GM18505 (cell line): ENCODE measurements around the gene ARAP2.

ENCODE experiments used
- ATAC-seq: cut with Tn5 transposase; IDR thresholded peaks from one replicate; pipeline ENCODE4 v1.9.1; 2021; ENCODE audit not compliant: unreplicated experiment
- POLR2A ChIP-seq: IDR thresholded peaks from 4 replicates; pipeline ENCODE4 v1.6.1; 2011; ENCODE audit warnings: borderline replicate concordance; ENCODE audit not compliant: insufficient read depth, insufficient read length; ENCODE audit errors: extremely low read depth

ARAP2 gene, protein sequence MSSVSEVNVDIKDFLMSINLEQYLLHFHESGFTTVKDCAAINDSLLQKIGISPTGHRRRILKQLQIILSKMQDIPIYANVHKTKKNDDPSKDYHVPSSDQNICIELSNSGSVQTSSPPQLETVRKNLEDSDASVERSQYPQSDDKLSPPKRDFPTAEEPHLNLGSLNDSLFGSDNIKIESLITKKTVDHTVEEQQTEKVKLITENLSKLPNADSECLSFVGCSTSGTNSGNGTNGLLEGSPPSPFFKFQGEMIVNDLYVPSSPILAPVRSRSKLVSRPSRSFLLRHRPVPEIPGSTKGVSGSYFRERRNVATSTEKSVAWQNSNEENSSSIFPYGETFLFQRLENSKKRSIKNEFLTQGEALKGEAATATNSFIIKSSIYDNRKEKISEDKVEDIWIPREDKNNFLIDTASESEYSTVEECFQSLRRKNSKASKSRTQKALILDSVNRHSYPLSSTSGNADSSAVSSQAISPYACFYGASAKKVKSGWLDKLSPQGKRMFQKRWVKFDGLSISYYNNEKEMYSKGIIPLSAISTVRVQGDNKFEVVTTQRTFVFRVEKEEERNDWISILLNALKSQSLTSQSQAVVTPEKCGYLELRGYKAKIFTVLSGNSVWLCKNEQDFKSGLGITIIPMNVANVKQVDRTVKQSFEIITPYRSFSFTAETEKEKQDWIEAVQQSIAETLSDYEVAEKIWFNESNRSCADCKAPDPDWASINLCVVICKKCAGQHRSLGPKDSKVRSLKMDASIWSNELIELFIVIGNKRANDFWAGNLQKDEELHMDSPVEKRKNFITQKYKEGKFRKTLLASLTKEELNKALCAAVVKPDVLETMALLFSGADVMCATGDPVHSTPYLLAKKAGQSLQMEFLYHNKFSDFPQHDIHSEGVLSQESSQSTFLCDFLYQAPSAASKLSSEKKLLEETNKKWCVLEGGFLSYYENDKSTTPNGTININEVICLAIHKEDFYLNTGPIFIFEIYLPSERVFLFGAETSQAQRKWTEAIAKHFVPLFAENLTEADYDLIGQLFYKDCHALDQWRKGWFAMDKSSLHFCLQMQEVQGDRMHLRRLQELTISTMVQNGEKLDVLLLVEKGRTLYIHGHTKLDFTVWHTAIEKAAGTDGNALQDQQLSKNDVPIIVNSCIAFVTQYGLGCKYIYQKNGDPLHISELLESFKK (N-terminal part only)

DNA sequence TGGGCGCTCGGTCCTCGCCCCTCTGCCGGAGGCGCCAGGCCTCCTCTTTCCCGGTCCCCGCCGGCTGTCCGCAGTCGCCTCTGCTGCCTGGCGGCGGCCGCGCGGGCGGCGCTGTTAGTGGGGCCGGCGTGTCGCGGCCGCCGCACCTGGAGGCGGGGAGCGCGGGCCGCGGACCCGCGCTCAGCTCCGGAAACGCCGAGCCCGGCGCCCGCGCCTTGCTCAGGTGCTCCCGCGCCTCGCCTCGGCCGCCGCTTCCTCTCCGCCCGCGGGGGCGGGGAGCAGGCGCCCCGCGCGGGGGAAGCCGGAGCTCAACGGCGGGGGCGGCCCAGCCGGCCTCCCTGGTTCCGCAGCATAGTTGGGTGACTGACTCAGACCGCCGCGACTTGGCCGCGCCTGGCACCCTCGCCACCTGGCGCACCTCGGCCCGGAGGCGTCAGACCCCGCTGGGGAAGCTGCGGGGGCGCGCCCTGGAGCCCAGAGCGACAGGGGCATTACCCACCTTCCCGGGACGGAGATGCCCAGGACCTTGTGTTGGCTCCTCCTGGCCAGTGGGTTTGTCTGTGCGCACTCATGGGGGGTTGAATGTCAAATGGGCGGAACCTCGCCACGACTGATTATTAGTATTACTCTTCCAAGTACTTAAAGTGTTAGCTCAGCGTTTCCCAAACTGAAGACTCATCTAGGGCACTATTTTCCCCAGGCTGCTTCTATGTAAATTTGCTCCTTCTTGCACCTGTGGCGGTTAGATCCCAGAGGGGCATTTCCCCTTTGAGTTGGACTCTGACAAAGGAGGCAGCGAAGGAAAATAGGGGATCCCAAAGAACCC lies at the start of gene ARAP2:
ARAP2 (minus strand) TSS at position 258 of the 826 bp plus-strand sequence. CDS start 15,028 bp downstream, outside the sequence.
- TF ChIP-seq POLR2A = peak; percentile 48
- ATAC-seq = peak; percentile 73

DNA sequence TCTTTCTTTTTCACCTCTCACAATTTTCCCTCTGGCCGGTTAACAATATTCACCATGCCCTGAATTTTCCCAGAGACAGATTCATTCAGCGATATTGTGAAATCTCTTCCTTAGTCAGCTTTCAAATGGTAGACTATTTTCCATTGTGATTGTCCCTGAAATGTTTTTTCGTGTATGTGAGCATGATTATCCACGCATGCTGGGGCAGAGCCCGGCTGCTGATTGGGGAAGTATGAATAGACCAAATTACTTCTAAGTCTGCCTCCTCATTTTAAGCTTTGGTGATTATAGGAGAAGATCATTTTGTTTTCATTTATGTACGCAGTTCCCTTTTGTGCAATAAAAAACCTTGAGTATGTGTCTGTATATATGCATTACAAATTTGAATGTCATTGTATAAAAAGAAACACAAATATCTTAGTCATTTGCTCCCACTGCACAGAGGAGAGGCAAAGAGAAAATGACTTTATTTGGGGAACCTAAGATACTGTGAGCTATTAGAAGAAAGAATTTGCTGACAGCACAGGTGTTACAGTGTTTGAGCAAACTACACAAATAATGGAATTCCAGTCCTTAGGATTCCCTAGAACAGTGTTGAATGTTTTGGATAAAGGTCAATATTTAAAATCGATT lies 48.4 kb upstream of the ARAP2 start:
- no peak for TF ChIP-seq POLR2A
- no peak for ATAC-seq

DNA sequence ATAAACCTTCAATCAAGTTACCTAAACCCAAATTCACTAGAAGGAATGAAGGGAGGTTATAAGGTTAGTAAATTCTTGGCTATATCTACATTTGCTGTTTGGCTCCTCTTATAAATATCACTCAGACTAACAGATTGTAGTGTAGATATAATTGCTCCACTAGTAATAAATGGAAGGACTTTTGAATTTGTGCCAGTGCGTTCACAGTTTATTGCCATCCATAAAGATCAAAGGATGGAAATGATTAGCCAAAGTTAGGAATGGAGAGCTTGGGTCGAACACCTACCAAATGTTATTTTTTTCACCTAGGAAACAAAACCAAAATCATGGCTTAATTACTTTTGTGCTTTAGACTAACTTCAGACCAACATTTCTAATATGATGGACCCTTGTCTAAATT lies 46.3 kb upstream of the ARAP2 start:
- TF ChIP-seq POLR2A = no peak
- ATAC-seq = no peak

DNA sequence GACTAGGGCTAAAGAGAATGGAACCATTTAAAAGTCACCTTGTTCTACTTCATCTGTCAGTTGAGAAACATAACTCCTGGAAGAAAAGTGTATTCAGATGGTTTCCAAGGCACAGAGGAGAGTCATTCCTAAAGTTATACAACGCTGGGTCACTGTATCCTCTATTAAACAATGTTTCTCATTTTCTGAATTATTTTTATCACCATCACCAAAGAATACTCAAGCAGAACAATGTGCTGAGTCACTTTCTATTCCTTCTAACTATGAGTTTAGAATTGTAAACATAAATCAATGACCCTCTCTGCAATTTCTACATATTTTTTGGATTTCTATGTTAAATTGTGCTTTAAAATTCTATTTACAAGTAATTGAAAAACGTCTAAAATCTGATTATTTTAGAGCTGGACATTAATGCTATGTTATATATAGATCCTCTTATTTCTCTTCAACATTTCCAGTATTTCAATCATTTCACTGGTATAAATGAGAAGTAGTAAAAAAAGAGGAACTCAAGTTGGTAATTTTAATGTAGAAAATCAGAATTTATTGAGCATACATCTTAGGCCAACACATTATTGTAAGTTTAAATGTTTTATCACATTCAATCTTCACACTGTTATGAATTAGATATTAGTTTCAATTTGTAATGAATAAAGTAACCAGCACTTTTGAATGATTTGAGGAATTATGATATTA lies 44.6 kb upstream of the ARAP2 start:
- TF ChIP-seq POLR2A = no peak
- ATAC-seq = no peak

DNA sequence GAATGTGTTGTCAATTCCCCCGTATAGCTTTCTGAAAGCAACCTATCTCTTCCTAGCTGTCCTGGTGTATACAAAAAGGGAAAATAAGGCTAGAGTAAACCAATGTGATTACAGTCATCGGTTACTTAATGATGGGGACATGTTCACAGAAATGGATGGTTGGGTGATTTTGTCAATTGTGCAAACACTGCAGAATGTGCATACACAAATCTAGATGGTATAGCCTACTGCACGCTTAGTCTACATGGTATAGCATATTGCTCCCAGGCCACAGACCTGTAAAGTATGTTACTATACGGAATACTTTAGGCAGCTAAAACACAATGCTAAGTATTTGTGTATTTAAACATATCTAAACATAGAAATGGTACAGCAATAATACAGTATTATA lies 42.2 kb upstream of the ARAP2 start:
- no peak for ATAC-seq
- no peak for TF ChIP-seq POLR2A

DNA sequence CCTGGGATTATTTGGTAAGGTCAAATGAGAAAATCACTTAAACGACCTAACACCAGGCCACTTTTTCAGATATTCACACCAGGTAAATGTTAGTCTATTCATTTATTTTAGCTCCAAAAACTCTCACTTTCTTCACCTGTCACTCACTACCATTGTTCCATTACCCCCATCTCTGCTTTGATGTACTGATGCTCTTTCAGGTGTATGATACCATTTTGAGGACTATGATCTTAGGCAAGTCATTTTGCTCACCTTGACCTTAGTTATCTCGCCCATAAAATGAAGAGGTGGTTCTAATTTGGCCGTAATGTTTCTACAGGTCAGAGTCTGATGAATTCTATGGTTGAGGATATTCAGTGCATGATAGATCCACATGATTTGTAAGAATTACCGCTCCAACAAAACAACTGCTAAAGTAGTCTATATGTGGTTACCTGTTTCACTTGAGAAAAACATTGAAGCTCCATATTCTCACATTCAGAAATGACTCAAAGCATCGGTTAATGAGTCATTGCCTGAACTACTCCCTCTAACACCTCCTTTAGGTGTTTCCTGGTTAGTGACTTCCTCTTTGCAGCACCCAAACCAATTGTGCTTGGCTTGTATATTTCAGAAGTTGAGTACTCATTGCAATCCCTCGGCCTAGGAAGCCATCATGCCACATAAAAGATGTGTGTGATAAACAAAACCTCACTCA lies 41.6 kb upstream of the ARAP2 start:
- no peak for TF ChIP-seq POLR2A
- ATAC-seq = peak; percentile 98

DNA sequence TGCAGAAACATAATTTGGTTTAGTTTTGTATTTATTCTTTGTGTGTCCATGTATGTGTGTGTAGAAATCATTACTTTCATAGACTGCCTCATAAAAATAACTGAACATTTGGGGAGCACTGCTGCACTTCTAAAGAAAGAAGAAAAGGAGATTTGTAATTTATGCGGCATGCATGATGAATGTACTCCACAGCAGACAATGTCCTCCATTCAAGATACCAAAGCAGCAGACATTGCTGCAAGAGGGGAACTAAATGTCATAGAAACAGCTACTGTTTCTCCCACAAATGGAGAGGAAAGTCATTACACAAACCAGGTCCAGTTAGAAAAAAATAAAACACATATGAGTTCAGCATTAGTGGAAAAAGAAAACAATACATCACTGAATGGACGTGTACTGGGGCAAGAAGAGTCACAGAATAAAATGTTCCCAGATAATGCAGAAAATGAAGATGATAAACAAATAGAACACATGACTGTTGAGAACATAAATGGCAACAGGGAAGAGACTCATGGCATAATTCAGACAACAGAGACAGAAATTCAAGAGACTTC lies 39.7 kb upstream of the ARAP2 start:
- no peak for ATAC-seq
- no peak for TF ChIP-seq POLR2A

DNA sequence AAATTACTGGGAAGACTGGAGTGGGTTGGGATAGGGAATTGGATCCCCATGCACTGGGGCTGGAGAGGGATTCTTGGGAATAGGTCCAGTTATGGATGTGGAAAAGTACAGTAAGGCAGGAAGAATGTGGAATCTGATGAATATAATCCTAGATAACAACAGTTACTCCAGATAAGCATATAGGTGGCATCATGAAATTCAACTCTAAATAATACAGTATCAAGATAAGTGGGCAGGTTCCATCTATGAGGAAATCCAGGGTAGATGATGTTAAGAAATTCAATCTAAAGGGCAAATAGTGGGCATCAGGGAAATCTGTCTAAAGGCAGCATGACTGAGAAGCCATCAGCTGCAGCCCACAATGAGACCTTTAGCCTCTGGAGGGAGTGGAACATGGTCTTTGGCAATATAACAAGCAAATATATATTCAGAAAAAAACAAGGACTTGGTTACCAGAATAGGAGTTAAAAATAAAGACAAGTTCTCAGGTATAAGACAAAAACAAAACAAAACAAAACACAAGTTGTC lies 38.3 kb upstream of the ARAP2 start:
- ATAC-seq = no peak
- no peak for TF ChIP-seq POLR2A

DNA sequence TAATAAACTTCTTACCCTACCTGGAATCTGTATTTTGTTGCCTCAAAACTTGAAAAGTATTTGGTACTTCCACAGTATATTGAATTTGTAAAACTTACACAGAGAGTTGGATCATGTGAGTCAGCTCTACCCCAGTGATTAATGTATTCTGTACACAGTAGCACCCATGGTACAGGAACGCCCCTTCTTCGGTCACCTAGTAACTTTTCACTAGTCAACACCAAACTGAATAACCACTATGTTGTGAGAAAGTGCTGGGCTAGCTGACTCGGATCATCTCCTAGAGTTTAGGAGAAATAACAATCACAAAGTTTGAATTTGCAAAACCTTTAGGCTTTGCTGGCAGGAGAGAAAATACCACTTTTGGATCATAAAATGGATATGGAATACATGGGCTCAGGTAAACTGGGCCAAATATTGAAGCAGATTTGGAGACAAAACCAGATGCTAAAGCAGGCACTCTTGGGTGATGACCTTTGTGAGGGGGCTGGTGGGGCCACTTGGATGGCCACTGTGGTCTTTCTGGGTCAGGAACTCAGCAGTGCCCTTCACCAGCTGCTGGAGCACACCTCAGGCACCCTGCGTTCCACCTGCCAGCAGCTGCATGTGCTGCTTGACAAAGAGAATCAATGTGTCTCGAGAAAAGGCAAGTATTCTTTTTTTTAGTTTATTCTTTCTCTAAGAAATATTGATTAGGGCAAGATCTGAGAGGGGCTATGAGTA lies 37.2 kb upstream of the ARAP2 start, which contains the start of gene DTHD1:
DTHD1 (plus strand) TSS at position 233 of the 723 bp plus-strand sequence; CDS start at position 376, 143 bp downstream.
- TF ChIP-seq POLR2A = no peak
- no peak for ATAC-seq

DNA sequence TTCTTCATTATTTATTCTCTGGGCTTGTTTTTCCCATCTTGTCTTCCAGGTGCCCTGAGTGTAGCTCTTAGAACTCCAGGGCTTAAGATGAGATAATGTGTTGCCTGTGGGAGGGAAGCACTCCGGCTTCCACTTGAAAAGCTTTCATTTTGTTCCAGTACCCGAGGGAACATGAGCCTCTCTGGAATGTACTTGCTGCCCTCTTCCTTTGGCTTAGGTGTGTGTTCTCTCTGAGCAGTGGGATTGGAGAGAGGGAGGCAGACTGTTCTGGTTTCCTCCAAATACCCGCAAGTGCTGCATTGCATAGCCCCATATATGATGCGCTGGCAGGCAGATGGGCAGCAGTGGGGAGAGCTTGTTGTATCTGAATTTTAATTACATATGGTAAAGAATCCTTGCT lies 36.2 kb upstream of the ARAP2 start:
- no peak for ATAC-seq
- TF ChIP-seq POLR2A = no peak

DNA sequence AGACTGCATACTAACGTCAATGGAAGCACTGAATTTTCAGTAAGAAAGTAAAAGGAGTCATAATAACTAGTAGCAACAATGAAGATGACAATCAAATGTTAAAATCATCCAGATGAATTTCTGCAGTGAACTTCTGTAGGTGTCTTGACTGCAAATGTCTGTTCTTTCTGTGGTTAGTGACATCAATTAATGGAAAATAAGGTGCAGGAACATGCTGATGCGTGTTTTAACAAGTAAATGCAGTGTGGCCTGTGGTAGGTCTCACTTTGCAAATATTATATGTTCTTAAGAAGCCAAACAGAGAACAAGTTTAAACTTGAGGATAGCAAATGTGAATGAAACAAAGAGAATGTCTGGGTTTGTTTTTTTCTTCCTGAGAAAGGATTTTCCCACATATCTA lies 34.5 kb upstream of the ARAP2 start:
- no peak for ATAC-seq
- no peak for TF ChIP-seq POLR2A
